Muscle of leg (tissue), 16 donors: ENCODE data around the gene G6PC1. TPM values are rescaled to one million over a fixed set of nuclear protein-coding genes. Genes with fewer than 3 reads are reported as not detected.
"Not testable (repeated sequence)": the region's sequence is repeated elsewhere in the genome, so short reads cannot be mapped to it uniquely, and the experiment has no call there.

Experiments used
- DNase-seq: peaks from one replicate; pipeline ENCODE4 v3.0.0; 2013
- H3K27ac ChIP-seq: one replicate; pipeline ENCODE4 v1.5.1; 2013; ENCODE audit warnings: mild to moderate bottlenecking, low read length, control low read depth
- H3K27me3 ChIP-seq: one replicate; pipeline ENCODE4 v1.6.1; 2013; ENCODE audit warnings: low read length; ENCODE audit not compliant: control insufficient read depth, insufficient read depth
- H3K36me3 ChIP-seq: one replicate; pipeline ENCODE4 v1.6.1; 2013; ENCODE audit warnings: low read length; ENCODE audit not compliant: control insufficient read depth, insufficient read depth
- H3K4me1 ChIP-seq: one replicate; pipeline ENCODE4 v1.6.1; 2013; ENCODE audit warnings: low read length; ENCODE audit not compliant: control insufficient read depth, insufficient read depth
- H3K4me3 ChIP-seq: one replicate; pipeline ENCODE4 v1.5.1; 2013; ENCODE audit warnings: low read length, control low read depth
- H3K9me3 ChIP-seq: replicated peaks from 2 replicates; pipeline ENCODE4 v1.6.1; 2013; ENCODE audit warnings: low read depth, low read length; ENCODE audit not compliant: control insufficient read depth
- WGBS: methylation state at CpG from one replicate; pipeline ENCODE4 v1.1.5; 2013; ENCODE audit warnings: missing lambda C conversion rate; ENCODE audit not compliant: insufficient coverage; 5-methylcytosine and 5-hydroxymethylcytosine counted together
- long read RNA-seq, 11 donors: transcript quantifications; one replicate each; lab custom pipeline, GENCODE V29; 2026
- polyA plus RNA-seq, 8 donors: library from polyadenylated mRNA; unstranded; fragments of 120-200 nt; gene quantifications; one replicate each; pipeline versions ENCODE4 v1.2.1 to v1.2.3, GENCODE V29; 2013; ENCODE audit warnings: inconsistent platforms in 1 of 8, low replicate concordance in 1 of 8; ENCODE audit not compliant: insufficient read length in 8 of 8, insufficient read depth in 1 of 8
- total RNA-seq: library from RNA; stranded (reverse); fragments of 120-200 nt; gene quantifications from one replicate; pipeline ENCODE4 v1.2.4, GENCODE V29; 2013

G6PC1 gene
- total RNA-seq: not detected
- under 1 TPM in 3 of 8 donors, not detected in 5; 0.08 to 0.43 (median 0.26) TPM for polyA plus RNA-seq
- long read RNA-seq, donor 1: 0 reads
- long read RNA-seq, donor 2: 0 reads
- long read RNA-seq, donor 3: 0 reads
- long read RNA-seq, donor 4: 0 reads
- long read RNA-seq, donor 5: 0 reads
- long read RNA-seq, donor 6: 0 reads
- long read RNA-seq, donor 7: 0 reads
- long read RNA-seq, donor 8: 0 reads
- long read RNA-seq, donor 9: 0 reads
- long read RNA-seq, donor 10: 0 reads
- long read RNA-seq, donor 11: 0 reads

GRCh38 chr17:42900460-42901331, at the start of gene G6PC1:
TSS of gene G6PC1 (plus strand) at chr17:42900799. CDS start at chr17:42900877, 78 bp downstream.
- WGBS: 90% methylated on average over 3 of the region's 12 CpGs
- no peak within 1 kb of the TSS for H3K4me3 ChIP-seq
- no peaks in the 10 kb centered on the region for H3K4me1 ChIP-seq

GRCh38 chr17:42850954-42851353, 49.6 kb upstream of the G6PC1 start, which contains the start of gene AOC3:
TSS of gene AOC3 (plus strand) at chr17:42851199. CDS start at chr17:42851344, 145 bp downstream.
- H3K9me3 ChIP-seq: no peaks in the 10 kb centered on the region
- peak; percentile 51 for DNase-seq
- peak within 1 kb of the TSS; percentile 13 for H3K4me3 ChIP-seq
- H3K27me3 ChIP-seq: no peaks in the 10 kb centered on the region
- H3K36me3 ChIP-seq: peaks cover 3% of the 10 kb centered on the region
- peaks cover 30% of the 10 kb centered on the region for H3K4me1 ChIP-seq
- 25% methylated on average over 7 of the region's 9 CpGs for WGBS
- H3K27ac ChIP-seq: peak within 1 kb of the TSS; percentile 84

More at GRCh38 chr17:42900460-42901331, at the start of gene G6PC1:
- DNase-seq: no peak
- no peaks in the 10 kb centered on the region for H3K9me3 ChIP-seq
- no peak within 1 kb of the TSS for H3K27ac ChIP-seq
- H3K36me3 ChIP-seq: no peaks in the 10 kb centered on the region
- no peaks in the 10 kb centered on the region for H3K27me3 ChIP-seq

GRCh38 chr17:42851371-42852240, 49.0 kb upstream of the G6PC1 start:
- H3K27me3 ChIP-seq, H3K9me3 ChIP-seq, DNase-seq, H3K36me3 ChIP-seq: not testable (repeated sequence)
- peak overlapping the region; percentile 84 for H3K27ac ChIP-seq
- H3K4me1 ChIP-seq: peaks cover 30% of the 10 kb centered on the region
- peak overlapping the region; percentile 13 for H3K4me3 ChIP-seq
- 72% methylated on average over 10 of the region's 28 CpGs for WGBS

- no peak for DNase-seq
- 93% methylated on average over 15 of the region's 15 CpGs for WGBS
- Histone ChIP-seq H3K27ac (peak overlapping the region; percentile 20), H3K4me3 (peak overlapping the region; percentile 2), H3K36me3 (no peaks in the 10 kb centered on the region), H3K27me3 (no peaks in the 10 kb centered on the region), H3K9me3 (no peaks in the 10 kb centered on the region), H3K4me1 (peaks cover 30% of the 10 kb centered on the region)
These were observed 48.2 kb upstream of the G6PC1 start for GRCh38 chr17:42852351-42852750.

- Histone ChIP-seq H3K27me3 (no peaks in the 10 kb centered on the region), H3K27ac (peak overlapping the region; percentile 20), H3K9me3 (no peaks in the 10 kb centered on the region), H3K4me3 (peak overlapping the region; percentile 24), H3K36me3 (no peaks in the 10 kb centered on the region), H3K4me1 (peaks cover 30% of the 10 kb centered on the region)
- 33% methylated on average over 1 of the region's 4 CpGs for WGBS
- peak; percentile 40 for DNase-seq
These were observed 47.6 kb upstream of the G6PC1 start for GRCh38 chr17:42853004-42853403.

GRCh38 chr17:42853597-42853967, 47.0 kb upstream of the G6PC1 start:
- Histone ChIP-seq H3K9me3 (no peaks in the 10 kb centered on the region), H3K4me3 (peak overlapping the region; percentile 5), H3K27me3 (no peaks in the 10 kb centered on the region), H3K27ac (no peak overlapping the region), H3K4me1 (peaks cover 30% of the 10 kb centered on the region), H3K36me3 (no peaks in the 10 kb centered on the region)
- no peak for DNase-seq
- 61% methylated on average over 5 of the region's 5 CpGs for WGBS

GRCh38 chr17:42853968-42854790, 46.4 kb upstream of the G6PC1 start:
- Histone ChIP-seq H3K27ac (no peak overlapping the region), H3K9me3 (no peaks in the 10 kb centered on the region), H3K36me3 (no peaks in the 10 kb centered on the region), H3K4me3 (peak overlapping the region; percentile 5), H3K27me3 (no peaks in the 10 kb centered on the region), H3K4me1 (peaks cover 30% of the 10 kb centered on the region)
- no peak for DNase-seq
- WGBS: 84% methylated on average over 12 of the region's 15 CpGs

GRCh38 chr17:42855048-42855596, 45.5 kb upstream of the G6PC1 start:
- DNase-seq: no peak
- no peaks in the 10 kb centered on the region for H3K9me3 ChIP-seq
- H3K4me3 ChIP-seq: no peak overlapping the region
- H3K27me3 ChIP-seq: no peaks in the 10 kb centered on the region
- no peak overlapping the region for H3K27ac ChIP-seq
- peaks cover 24% of the 10 kb centered on the region for H3K4me1 ChIP-seq
- H3K36me3 ChIP-seq: no peaks in the 10 kb centered on the region
- WGBS: 63% methylated on average over 5 of the region's 8 CpGs

- not testable (repeated sequence) for H3K36me3 ChIP-seq, H3K27me3 ChIP-seq, H3K4me3 ChIP-seq, H3K27ac ChIP-seq, H3K9me3 ChIP-seq, DNase-seq
- peaks cover 17% of the 10 kb centered on the region for H3K4me1 ChIP-seq
- no CpG with 5 or more reads among the region's 8 CpGs for WGBS
These were observed 44.5 kb upstream of the G6PC1 start for GRCh38 chr17:42856093-42856492.
